ENCODE measurements around the gene DOCK11.

DNA sequence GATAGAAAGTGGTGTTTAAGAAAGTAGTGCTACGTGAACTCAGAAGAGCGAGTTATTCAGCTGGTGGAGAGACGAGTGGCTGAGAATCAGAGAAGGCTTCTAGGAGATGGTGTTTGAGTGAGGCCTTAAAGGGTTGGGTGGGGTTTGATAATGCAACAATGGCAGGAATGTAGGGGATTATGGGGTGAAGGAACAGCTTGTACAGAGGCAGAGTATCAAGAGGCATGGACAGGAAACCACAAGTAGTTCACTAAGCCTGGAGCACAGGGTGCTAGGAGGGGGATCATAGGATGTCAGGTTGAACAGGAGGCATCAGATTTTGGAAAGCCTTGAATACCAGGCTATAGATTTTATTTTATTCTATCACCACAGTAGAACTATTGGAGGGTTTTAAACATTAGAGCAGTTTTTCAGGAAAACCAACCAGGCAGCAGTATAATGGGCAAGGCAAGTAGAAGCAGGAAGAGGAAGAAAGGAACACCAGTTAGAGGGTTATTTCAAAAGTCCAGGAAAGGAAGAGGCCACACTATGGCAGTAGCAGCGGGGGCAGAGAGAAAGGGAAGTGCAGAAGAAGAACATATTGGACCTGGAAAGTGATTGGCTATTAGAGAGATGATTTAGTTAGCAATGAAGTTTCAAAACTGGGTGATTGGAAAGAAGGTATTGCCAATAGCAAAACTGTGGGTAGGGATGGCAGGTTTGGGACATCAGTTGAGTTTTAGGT lies 99.2 kb downstream of the DOCK11 start:
- TF ChIP-seq CTCF (conservative IDR thresholded peaks at IDR 0.05; ENCODE audit: low read depth, low read length) (no peak), EZH2 (IDR thresholded peaks at IDR 0.05; ENCODE audit: low read length, unreplicated experiment) (no peak)
